Heart left ventricle (tissue), 13 donors: Measurements from ENCODE around the gene ARHGAP44.

Experiments used
- CTCF ChIP-seq, 12 donors: fragments of 200-600 bp; sonication (generic) in 4 of 12; IDR thresholded peaks; one replicate each; pipeline versions ENCODE4 v1.5.0 to v1.8.0; 2018 to 2022; ENCODE audit warnings: antibody characterized with exemption in 12 of 12, mild to moderate bottlenecking in 5 of 12
- POLR2A ChIP-seq, 2 donors: fragments of 450-650 bp; IDR thresholded peaks; one replicate each; pipeline ENCODE4 v1.6.1; 2017; ENCODE audit warnings: antibody characterized with exemption in 2 of 2, mild to moderate bottlenecking in 2 of 2, moderate library complexity in 2 of 2
- donor health status: ischemic (EF 13 %, LVEDD 7.1; RV severe dilation, severe dysfunction).
- donor health status: DM: no; HTN: yes; CAD: no.
- donor health status: DM: no; HTN: no; CAD: no.
- donor health status: ischemic (EF 25% LVEDD 6.9; RV normal size, moderate dysfunction).
- donor health status: ischemic (EF 25% LVEDD 5.7; RV mildly dilated, moderate dysfunction).
- donor health status: ischemic (EF 35%, LVEDD 5.7; RV mildly dilated, moderate dysfunction).
- donor health status: nonischemic (EF 11% LVEDD 7.7; RV severe dilation, severe dysfunction).
- donor health status: DM: yes; HTN: yes; CAD: no.
- donor health status: PGD.
- donor health status: ischemic (EF 29% LVEDD 5.4; RV normal size, mild dysfunction).
- donor health status: nonischemic (EF 23%, LVEDD 6.1; RV moderate dilation, normal function).

- TF ChIP-seq CTCF (IDR thresholded peaks at IDR 0.05) (peak; percentile 72 to 91 (median 85)), POLR2A (IDR thresholded peaks at IDR 0.05) (no peak)
Measured at GRCh38 chr17:13002761-13003453, 213.6 kb downstream of the ARHGAP44 start.
